ENCODE data around the gene CST7.
"Not testable (repeated sequence)": the region's sequence is repeated elsewhere in the genome, so short reads cannot be mapped to it uniquely, and the experiment has no call there.

Gene CST7

GRCh38 chr20:24998631-24999445 is 49.8 kb downstream of the CST7 start:
- Histone ChIP-seq H3K9ac (ENCODE audit: low read length) (no peak overlapping the region), H3K4me3 (ENCODE audit: low read depth, low read length) (no peak overlapping the region), H3K27me3 (ENCODE audit: control insufficient read depth, insufficient read depth, low read length) (peaks cover 30% of the 10 kb centered on the region), H3K4me1 (ENCODE audit: control insufficient read depth, insufficient read depth, low read length) (no peaks in the 10 kb centered on the region; the same call in 1 of the 2 replicates), H3K36me3 (ENCODE audit: control insufficient read depth, insufficient read depth, low read length) (no peaks in the 10 kb centered on the region), H3K27ac (ENCODE audit: low read depth, low read length) (no peak overlapping the region), H3K9me3 (ENCODE audit: control insufficient read depth, insufficient read depth, low read depth, low read length) (peaks cover 3% of the 10 kb centered on the region; the same call in 1 of the 2 replicates)

- Histone ChIP-seq H3K36me3 (ENCODE audit: control insufficient read depth, insufficient read depth, low read length) (no peaks in the 10 kb centered on the region), H3K27me3 (ENCODE audit: control insufficient read depth, insufficient read depth, low read length) (peaks cover 30% of the 10 kb centered on the region), H3K9ac (ENCODE audit: low read length) (no peak overlapping the region), H3K9me3 (ENCODE audit: control insufficient read depth, insufficient read depth, low read depth, low read length) (peaks cover 3% of the 10 kb centered on the region; the same call in 1 of the 2 replicates), H3K27ac (ENCODE audit: low read depth, low read length) (no peak overlapping the region), H3K4me3 (ENCODE audit: low read depth, low read length) (no peak overlapping the region), H3K4me1 (ENCODE audit: control insufficient read depth, insufficient read depth, low read length) (no peaks in the 10 kb centered on the region; the same call in 1 of the 2 replicates)
These were observed 50.5 kb downstream of the CST7 start for GRCh38 chr20:24999568-24999967.

- Histone ChIP-seq H3K27ac (ENCODE audit: low read depth, low read length) (no peak overlapping the region), H3K27me3 (ENCODE audit: control insufficient read depth, insufficient read depth, low read length) (peaks cover 30% of the 10 kb centered on the region)
These were observed 51.3 kb downstream of the CST7 start for GRCh38 chr20:25000268-25000801.

GRCh38 chr20:25001323-25001722 is 52.3 kb downstream of the CST7 start:
- not testable (repeated sequence) for H3K36me3 ChIP-seq (ENCODE audit: control insufficient read depth, insufficient read depth, low read length); H3K4me3 ChIP-seq (ENCODE audit: low read depth, low read length); H3K9ac ChIP-seq (ENCODE audit: low read length); H3K4me1 ChIP-seq (ENCODE audit: control insufficient read depth, insufficient read depth, low read length); H3K9me3 ChIP-seq (ENCODE audit: control insufficient read depth, insufficient read depth, low read depth, low read length); H3K27ac ChIP-seq (ENCODE audit: low read depth, low read length)
- H3K27me3 ChIP-seq (ENCODE audit: control insufficient read depth, insufficient read depth, low read length) = peaks cover 30% of the 10 kb centered on the region

More at GRCh38 chr20:25000268-25000801, 51.3 kb downstream of the CST7 start:
- H3K36me3 ChIP-seq (ENCODE audit: control insufficient read depth, insufficient read depth, low read length) = no peaks in the 10 kb centered on the region
- peaks cover 3% of the 10 kb centered on the region; the same call in 1 of the 2 replicates for H3K9me3 ChIP-seq (ENCODE audit: control insufficient read depth, insufficient read depth, low read depth, low read length)
- H3K4me1 ChIP-seq (ENCODE audit: control insufficient read depth, insufficient read depth, low read length) = no peaks in the 10 kb centered on the region
- H3K4me3 ChIP-seq (ENCODE audit: low read depth, low read length) = no peak overlapping the region
- no peak overlapping the region for H3K9ac ChIP-seq (ENCODE audit: low read length)

- Histone ChIP-seq H3K9me3 (ENCODE audit: control insufficient read depth, insufficient read depth, low read depth, low read length) (peaks cover 3% of the 10 kb centered on the region; the same call in 1 of the 2 replicates), H3K9ac (ENCODE audit: low read length) (no peak overlapping the region), H3K4me3 (ENCODE audit: low read depth, low read length) (no peak overlapping the region), H3K36me3 (ENCODE audit: control insufficient read depth, insufficient read depth, low read length) (no peaks in the 10 kb centered on the region), H3K27ac (ENCODE audit: low read depth, low read length) (no peak overlapping the region), H3K4me1 (ENCODE audit: control insufficient read depth, insufficient read depth, low read length) (no peaks in the 10 kb centered on the region), H3K27me3 (ENCODE audit: control insufficient read depth, insufficient read depth, low read length) (peaks cover 22% of the 10 kb centered on the region)
These were observed 53.9 kb downstream of the CST7 start for GRCh38 chr20:25003002-25003401.

GRCh38 chr20:25005220-25005619 is 56.2 kb downstream of the CST7 start:
- H3K36me3 ChIP-seq (ENCODE audit: control insufficient read depth, insufficient read depth, low read length) = no peaks in the 10 kb centered on the region
- H3K27ac ChIP-seq (ENCODE audit: low read depth, low read length) = no peak overlapping the region
- no peak overlapping the region for H3K9ac ChIP-seq (ENCODE audit: low read length)
- H3K27me3 ChIP-seq (ENCODE audit: control insufficient read depth, insufficient read depth, low read length) = peaks cover 4% of the 10 kb centered on the region; the same call in 1 of the 2 replicates
- H3K4me1 ChIP-seq (ENCODE audit: control insufficient read depth, insufficient read depth, low read length) = no peaks in the 10 kb centered on the region
- H3K9me3 ChIP-seq (ENCODE audit: control insufficient read depth, insufficient read depth, low read depth, low read length) = peaks cover 3% of the 10 kb centered on the region; the same call in 1 of the 2 replicates
- H3K4me3 ChIP-seq (ENCODE audit: low read depth, low read length) = no peak overlapping the region

GRCh38 chr20:25005661-25006060 is 56.6 kb downstream of the CST7 start:
- Histone ChIP-seq H3K36me3 (ENCODE audit: control insufficient read depth, insufficient read depth, low read length) (no peaks in the 10 kb centered on the region), H3K27me3 (ENCODE audit: control insufficient read depth, insufficient read depth, low read length) (peaks cover 6% of the 10 kb centered on the region; the same call in 1 of the 2 replicates), H3K27ac (ENCODE audit: low read depth, low read length) (no peak overlapping the region)

GRCh38 chr20:25006431-25007167 is 57.5 kb downstream of the CST7 start:
- Histone ChIP-seq H3K27ac (ENCODE audit: low read depth, low read length) (no peak overlapping the region), H3K36me3 (ENCODE audit: control insufficient read depth, insufficient read depth, low read length) (no peaks in the 10 kb centered on the region), H3K4me3 (ENCODE audit: low read depth, low read length) (no peak overlapping the region), H3K9me3 (ENCODE audit: control insufficient read depth, insufficient read depth, low read depth, low read length) (peaks cover 3% of the 10 kb centered on the region; the same call in 1 of the 2 replicates), H3K9ac (ENCODE audit: low read length) (no peak overlapping the region), H3K4me1 (ENCODE audit: control insufficient read depth, insufficient read depth, low read length) (no peaks in the 10 kb centered on the region), H3K27me3 (ENCODE audit: control insufficient read depth, insufficient read depth, low read length) (peaks cover 6% of the 10 kb centered on the region; the same call in 1 of the 2 replicates)

More at GRCh38 chr20:25005661-25006060, 56.6 kb downstream of the CST7 start:
- Histone ChIP-seq H3K9ac (ENCODE audit: low read length) (no peak overlapping the region), H3K9me3 (ENCODE audit: control insufficient read depth, insufficient read depth, low read depth, low read length) (peaks cover 3% of the 10 kb centered on the region; the same call in 1 of the 2 replicates), H3K4me1 (ENCODE audit: control insufficient read depth, insufficient read depth, low read length) (no peaks in the 10 kb centered on the region), H3K4me3 (ENCODE audit: low read depth, low read length) (no peak overlapping the region)

- Histone ChIP-seq H3K9me3 (ENCODE audit: control insufficient read depth, insufficient read depth, low read depth, low read length) (peaks cover 1% of the 10 kb centered on the region; the same call in 1 of the 2 replicates), H3K9ac (ENCODE audit: low read length) (no peak overlapping the region), H3K4me3 (ENCODE audit: low read depth, low read length) (no peak overlapping the region), H3K36me3 (ENCODE audit: control insufficient read depth, insufficient read depth, low read length) (no peaks in the 10 kb centered on the region), H3K27me3 (ENCODE audit: control insufficient read depth, insufficient read depth, low read length) (peaks cover 6% of the 10 kb centered on the region; the same call in 1 of the 2 replicates), H3K4me1 (ENCODE audit: control insufficient read depth, insufficient read depth, low read length) (no peaks in the 10 kb centered on the region), H3K27ac (ENCODE audit: low read depth, low read length) (no peak overlapping the region)
These were observed 58.6 kb downstream of the CST7 start for GRCh38 chr20:25007491-25008305.
